Activated CD4-positive, CD25-positive, alpha-beta regulatory T cell treated with anti-CD3 and anti-CD28 coated beads, Interleukin-2, amount 50 U/mL, for 24 hours (primary cell): ENCODE measurements around the gene GPX4.

ENCODE experiments used
- ATAC-seq, 2 donors: fragments of 150-1000 bp; cut with Tn5 transposase; one replicate each; pipeline ENCODE4 v1.10.0; 2021; ENCODE audit warnings: mild to moderate bottlenecking in 1 of 2, moderate library complexity in 1 of 2

The GPX4 gene

GRCh38 chr19:1151917-1152587 is 48.3 kb downstream of the GPX4 start:
- no peak for ATAC-seq

GRCh38 chr19:1153891-1154730 is 50.3 kb downstream of the GPX4 start:
- ATAC-seq: no peak

GRCh38 chr19:1154731-1155351 is 51.0 kb downstream of the GPX4 start:
- ATAC-seq: no peak

GRCh38 chr19:1155352-1156304 is 51.8 kb downstream of the GPX4 start:
- ATAC-seq: no peak
